ENCODE results near the gene OPA3. TPM values are rescaled to one million over a fixed set of nuclear protein-coding genes. Genes with fewer than 3 reads are reported as not detected.
A peak's percentile ranks its signal among the peaks of the same experiment; 100 is the strongest.

OPA3 gene
- total RNA-seq, 4 donors from 2014 or later = 5.7 to 14.9 (median 11.6) TPM

DNA sequence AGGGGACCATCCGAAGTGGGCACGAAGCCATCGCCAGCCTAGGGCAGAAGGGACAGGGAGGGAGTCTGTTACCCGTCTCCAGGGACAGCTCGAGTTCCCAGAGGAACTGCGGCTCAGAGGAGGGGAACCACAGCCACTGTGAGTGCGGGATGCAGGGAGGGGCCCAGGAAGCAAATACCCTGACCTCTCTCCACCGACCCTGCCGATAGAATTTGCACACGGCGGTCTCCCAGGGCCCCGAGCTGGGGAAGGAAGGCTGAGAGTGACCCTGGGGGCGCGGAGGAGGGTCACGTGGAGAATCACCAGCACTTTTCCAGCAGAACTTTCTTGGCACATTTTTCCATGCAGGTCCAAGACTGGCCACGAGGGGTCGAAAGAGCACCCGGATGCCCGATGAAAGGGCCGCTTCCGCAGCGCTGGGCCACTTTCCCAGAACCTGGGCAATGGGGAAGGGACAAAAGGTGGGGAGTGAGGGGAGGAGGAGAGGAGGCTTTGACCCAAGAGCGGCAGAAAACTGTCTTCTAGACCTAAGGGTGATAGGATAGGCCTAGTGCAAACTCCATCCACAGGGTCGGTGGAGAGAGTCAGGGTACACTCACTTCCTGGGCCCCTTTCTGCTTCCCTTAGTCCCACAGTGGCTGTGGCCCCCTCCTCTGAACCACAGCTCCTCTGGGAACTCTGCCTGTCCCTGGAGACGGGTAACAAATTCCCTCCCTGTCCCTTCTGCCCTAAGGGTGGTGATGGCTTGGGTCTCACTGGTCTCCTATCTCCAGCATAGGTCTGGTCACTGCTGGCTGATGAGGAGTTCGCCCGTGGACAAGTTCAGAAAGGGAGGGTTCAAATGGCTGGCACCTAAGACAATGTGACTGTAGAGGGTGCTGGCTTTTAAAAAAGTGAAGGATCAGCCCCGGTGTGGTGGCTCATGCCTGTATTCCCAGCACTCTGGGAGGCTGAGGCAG lies 22.7 kb upstream of the OPA3 start:
- TF ChIP-seq EP300 (IDR thresholded peaks at IDR 0.05) = no peak
- TF ChIP-seq, protein P1, sequence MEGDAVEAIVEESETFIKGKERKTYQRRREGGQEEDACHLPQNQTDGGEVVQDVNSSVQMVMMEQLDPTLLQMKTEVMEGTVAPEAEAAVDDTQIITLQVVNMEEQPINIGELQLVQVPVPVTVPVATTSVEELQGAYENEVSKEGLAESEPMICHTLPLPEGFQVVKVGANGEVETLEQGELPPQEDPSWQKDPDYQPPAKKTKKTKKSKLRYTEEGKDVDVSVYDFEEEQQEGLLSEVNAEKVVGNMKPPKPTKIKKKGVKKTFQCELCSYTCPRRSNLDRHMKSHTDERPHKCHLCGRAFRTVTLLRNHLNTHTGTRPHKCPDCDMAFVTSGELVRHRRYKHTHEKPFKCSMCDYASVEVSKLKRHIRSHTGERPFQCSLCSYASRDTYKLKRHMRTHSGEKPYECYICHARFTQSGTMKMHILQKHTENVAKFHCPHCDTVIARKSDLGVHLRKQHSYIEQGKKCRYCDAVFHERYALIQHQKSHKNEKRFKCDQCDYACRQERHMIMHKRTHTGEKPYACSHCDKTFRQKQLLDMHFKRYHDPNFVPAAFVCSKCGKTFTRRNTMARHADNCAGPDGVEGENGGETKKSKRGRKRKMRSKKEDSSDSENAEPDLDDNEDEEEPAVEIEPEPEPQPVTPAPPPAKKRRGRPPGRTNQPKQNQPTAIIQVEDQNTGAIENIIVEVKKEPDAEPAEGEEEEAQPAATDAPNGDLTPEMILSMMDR (IDR thresholded peaks at IDR 0.05) = peak in 3 of 4 experiments; percentile 85 to 96 (median 91)
- no peak for TF ChIP-seq POLR2A (IDR thresholded peaks at IDR 0.05)
- peak; percentile 39 for TF ChIP-seq POLR2AphosphoS5 (IDR thresholded peaks at IDR 0.05)
- 3 to 100% methylated on average over 1 to 22 of the region's 28 CpGs for WGBS, 2 donors (ENCODE audit: low coverage in 1 of 2)
- H3K27ac ChIP-seq = peak overlapping the region in 3 of 4 donors; percentile 0 to 59 (median 40)
- peaks cover 13% of the 10 kb centered on the region for H3K27me3 ChIP-seq
- H3K36me3 ChIP-seq = peaks cover 0 to 38% of the 10 kb centered on the region in 2 donors
- ATAC-seq = peak; percentile 79
- H3K9me3 ChIP-seq = no peaks in the 10 kb centered on the region
- H3K4me3 ChIP-seq = peak overlapping the region in 1 of 2 donors; percentile 29
- peaks cover 0 to 15% (median 8%) of the 10 kb centered on the region in 3 donors for H3K4me1 ChIP-seq

DNA sequence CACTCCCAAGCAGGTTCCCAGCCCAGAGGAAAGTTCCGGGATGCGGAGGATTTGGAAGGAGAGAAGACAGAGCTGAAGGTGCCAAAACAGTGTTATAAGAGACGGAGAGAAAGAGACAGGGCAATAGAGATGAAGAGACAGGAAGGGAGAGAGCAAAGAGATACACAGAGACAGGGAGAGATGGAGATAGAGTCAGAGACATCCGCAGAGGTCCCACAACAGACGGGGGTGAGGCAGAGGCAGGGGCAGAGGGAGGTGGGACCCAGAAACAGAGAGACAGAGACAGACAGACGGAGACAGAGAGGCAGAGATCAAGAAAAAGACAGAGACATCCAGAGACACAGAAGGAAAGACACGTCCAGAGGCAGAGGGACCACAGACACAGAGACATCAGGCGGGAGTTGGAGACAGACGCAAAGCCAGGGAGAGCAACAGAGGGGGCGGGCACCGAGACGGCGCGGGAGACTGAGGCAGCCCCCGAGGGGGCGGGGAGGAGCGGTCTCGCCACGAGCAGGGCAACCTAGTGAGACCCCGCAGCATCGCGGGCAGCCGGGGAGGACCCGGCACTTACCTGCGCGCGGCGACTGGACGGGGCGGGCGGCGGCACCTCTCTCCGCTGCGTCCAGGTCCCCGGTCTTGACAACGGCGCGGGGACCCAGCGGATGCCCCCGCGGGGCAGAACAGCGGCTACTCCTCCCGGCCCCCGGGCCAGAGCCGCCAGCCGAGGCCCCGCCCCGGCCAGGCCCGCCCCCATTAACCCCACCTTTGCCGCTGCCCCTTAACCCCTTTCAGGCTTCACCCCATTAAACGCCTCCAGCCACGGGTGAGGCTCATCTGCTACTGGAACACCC lies 17.1 kb upstream of the OPA3 start, which contains the start of gene GPR4:
Gene GPR4 (minus strand): TSS at position 689 of the 851 bp plus-strand sequence. CDS start 10,346 bp downstream, outside the sequence.
- H3K27ac ChIP-seq = peak within 1 kb of the TSS in 3 of 4 donors; percentile 38 to 74 (median 43)
- H3K4me1 ChIP-seq = peaks cover 0 to 49% (median 0%) of the 10 kb centered on the region in 3 donors
- H3K4me3 ChIP-seq = peak within 1 kb of the TSS; percentile 13 to 52
- peak; percentile 44 for ATAC-seq
- TF ChIP-seq, protein P1 (IDR thresholded peaks at IDR 0.05) = no peak
- TF ChIP-seq POLR2A (IDR thresholded peaks at IDR 0.05) (no peak), EP300 (IDR thresholded peaks at IDR 0.05) (no peak), POLR2AphosphoS5 (IDR thresholded peaks at IDR 0.05) (no peak)
- 0% methylated on average over 12 to 17 of the region's 52 CpGs for WGBS, 2 donors (ENCODE audit: low coverage in 1 of 2)
- H3K36me3 ChIP-seq = no peaks in the 10 kb centered on the region
- H3K9me3 ChIP-seq = no peaks in the 10 kb centered on the region
- peaks cover 69% of the 10 kb centered on the region for H3K27me3 ChIP-seq

- H3K27ac ChIP-seq = peak overlapping the region in 3 of 4 donors; percentile 38 to 74 (median 43)
- peak; percentile 9 for ATAC-seq
Observed at GRCh38 chr19:45601115-45601514, 16.5 kb upstream of the OPA3 start.

DNA sequence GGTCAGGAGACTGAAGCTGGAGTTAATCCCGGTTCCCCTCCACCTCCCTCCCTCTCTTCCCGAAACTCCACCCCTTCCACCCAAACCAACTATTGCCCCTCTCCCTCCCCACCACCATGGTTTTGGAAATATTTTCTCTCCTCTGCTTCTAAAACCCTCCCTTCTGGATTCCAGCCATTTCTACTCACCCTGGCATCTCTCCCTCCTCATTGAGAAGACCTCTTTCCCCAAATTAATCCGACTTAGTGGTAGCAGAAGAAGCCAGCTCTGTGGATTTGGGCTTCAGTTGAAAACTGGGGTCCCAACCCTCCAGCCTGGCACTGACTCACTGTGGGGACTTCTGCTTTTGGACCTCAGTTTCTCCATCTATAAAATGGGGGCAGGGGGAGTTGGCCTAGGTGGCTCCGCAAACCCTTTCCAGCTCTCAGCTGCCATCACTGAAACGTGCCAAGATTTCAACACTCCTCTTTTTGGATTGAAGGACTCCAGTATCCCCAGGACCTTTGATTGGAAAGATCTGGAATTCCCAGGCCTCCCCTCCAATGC lies 15.8 kb upstream of the OPA3 start:
- Histone ChIP-seq H3K4me3 (no peak overlapping the region), H3K36me3 (no peaks in the 10 kb centered on the region), H3K4me1 (peaks cover 0 to 47% (median 0%) of the 10 kb centered on the region in 3 donors), H3K27ac (peak overlapping the region in 3 of 4 donors; percentile 22 to 74 (median 43)), H3K27me3 (peaks cover 83% of the 10 kb centered on the region), H3K9me3 (no peaks in the 10 kb centered on the region)
- 25 to 43% methylated on average over 3 to 5 of the region's 5 CpGs for WGBS, 2 donors (ENCODE audit: low coverage in 1 of 2)
- no peak for ATAC-seq
- TF ChIP-seq POLR2AphosphoS5 (IDR thresholded peaks at IDR 0.05) = no peak
- TF ChIP-seq, protein P1 (IDR thresholded peaks at IDR 0.05) = no peak
- no peak for TF ChIP-seq EP300 (IDR thresholded peaks at IDR 0.05)
- TF ChIP-seq POLR2A (IDR thresholded peaks at IDR 0.05) = no peak

More at GRCh38 chr19:45601115-45601514, 16.5 kb upstream of the OPA3 start:
- Histone ChIP-seq H3K4me3 (peak overlapping the region in 1 of 2 donors; percentile 52), H3K36me3 (no peaks in the 10 kb centered on the region), H3K4me1 (peaks cover 0 to 47% (median 0%) of the 10 kb centered on the region in 3 donors), H3K9me3 (no peaks in the 10 kb centered on the region), H3K27me3 (peaks cover 76% of the 10 kb centered on the region)
- TF ChIP-seq POLR2AphosphoS5 (IDR thresholded peaks at IDR 0.05) (no peak), POLR2A (IDR thresholded peaks at IDR 0.05) (no peak), EP300 (IDR thresholded peaks at IDR 0.05) (no peak)
- TF ChIP-seq, protein P1 (IDR thresholded peaks at IDR 0.05) = no peak
- 25% methylated on average over 3 of the region's 10 CpGs; no CpG with 5 or more reads in 1 of the 2 donors for WGBS, 2 donors (ENCODE audit: low coverage in 1 of 2)
